Measurements from ENCODE around the gene PCDHGC5.

The PCDHGC5 gene

DNA sequence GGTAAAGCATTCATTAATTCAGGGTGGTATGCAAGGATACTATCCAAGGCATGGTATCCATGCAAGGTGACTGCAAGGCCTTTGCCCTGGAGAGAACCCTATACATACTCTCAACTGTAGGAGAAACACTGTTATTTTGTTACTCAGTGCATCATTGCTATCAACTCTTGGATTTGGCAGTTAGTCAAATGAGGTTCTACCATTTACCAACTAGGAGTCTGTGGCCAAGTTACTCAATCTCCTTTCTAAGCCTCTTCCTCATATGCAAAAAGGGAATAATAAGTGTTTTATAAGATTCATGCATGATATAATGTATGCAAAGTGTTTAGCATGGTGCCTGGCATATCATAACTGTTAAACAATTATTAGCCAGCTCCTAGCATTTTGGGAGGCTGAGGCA lies 9.1 kb upstream of the PCDHGC5 start:
- Histone ChIP-seq H3K4ac (ENCODE audit: low read depth, low read length) (no peak overlapping the region), H3K56ac (ENCODE audit: low read length) (no peak overlapping the region), H4K8ac (ENCODE audit: low read depth, low read length) (no peak overlapping the region), H2BK120ac (ENCODE audit: low read depth, low read length) (no peak overlapping the region), H3K23ac (ENCODE audit: low read length) (no peak overlapping the region), H3K79me2 (ENCODE audit: control insufficient read depth, insufficient read depth, low read length) (no peaks in the 10 kb centered on the region), H3K18ac (ENCODE audit: low read length) (no peak overlapping the region), H2BK5ac (ENCODE audit: low read length) (no peak overlapping the region), H4K5ac (ENCODE audit: low read length) (no peak overlapping the region), H2AK5ac (ENCODE audit: low read length) (no peak overlapping the region), H2BK15ac (replicated peaks; ENCODE audit: low read depth) (no peak overlapping the region), H3K4me3 (ENCODE audit: low read length) (no peak overlapping the region), H3K9ac (ENCODE audit: low read length) (no peak overlapping the region), H3K4me2 (ENCODE audit: low read length) (no peak overlapping the region), H3K4me1 (ENCODE audit: control insufficient read depth, low read depth, low read length) (peaks cover 8% of the 10 kb centered on the region), H3K79me1 (ENCODE audit: low read length) (no peaks in the 10 kb centered on the region), H3K27ac (ENCODE audit: low read depth, low read length) (no peak overlapping the region), H3K36me3 (ENCODE audit: control insufficient read depth, insufficient read depth, low read length) (no peaks in the 10 kb centered on the region), H3K27me3 (ENCODE audit: insufficient read depth, low read length, poor library complexity) (no peaks in the 10 kb centered on the region)
- DNase-seq = no peak

DNA sequence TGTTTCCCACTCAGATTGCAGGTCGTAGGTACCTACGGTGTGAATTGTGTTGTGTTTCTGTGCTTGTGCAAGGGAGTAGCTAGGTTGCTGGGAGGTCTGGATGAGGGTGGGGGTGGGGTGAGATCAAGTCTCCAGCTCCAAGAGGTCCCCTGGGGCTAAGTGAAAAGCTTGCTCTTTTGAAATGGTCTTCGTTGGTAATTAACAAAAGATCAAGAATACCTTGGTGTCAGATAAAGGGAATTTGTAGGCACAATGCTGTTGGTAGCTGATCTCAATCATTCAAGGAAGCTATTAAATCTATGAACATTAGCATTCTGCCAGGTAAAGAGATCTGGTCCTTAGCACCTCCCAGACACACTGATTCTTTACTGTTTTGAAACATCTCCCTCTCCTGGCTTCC lies 5.0 kb upstream of the PCDHGC5 start:
- Histone ChIP-seq H2BK5ac (ENCODE audit: low read length) (peak overlapping the region; percentile 23), H3K79me2 (ENCODE audit: control insufficient read depth, insufficient read depth, low read length) (no peaks in the 10 kb centered on the region), H3K4me1 (ENCODE audit: control insufficient read depth, low read depth, low read length) (peaks cover 15% of the 10 kb centered on the region), H2AK5ac (ENCODE audit: low read length) (no peak overlapping the region), H4K5ac (ENCODE audit: low read length) (no peak overlapping the region), H3K9ac (ENCODE audit: low read length) (peak overlapping the region; percentile 8), H3K4me2 (ENCODE audit: low read length) (peak overlapping the region; percentile 21), H4K8ac (ENCODE audit: low read depth, low read length) (no peak overlapping the region), H2BK15ac (replicated peaks; ENCODE audit: low read depth) (no peak overlapping the region), H3K4me3 (ENCODE audit: low read length) (no peak overlapping the region), H3K23ac (ENCODE audit: low read length) (no peak overlapping the region), H2BK120ac (ENCODE audit: low read depth, low read length) (no peak overlapping the region), H3K36me3 (ENCODE audit: control insufficient read depth, insufficient read depth, low read length) (no peaks in the 10 kb centered on the region), H3K4ac (ENCODE audit: low read depth, low read length) (no peak overlapping the region), H3K18ac (ENCODE audit: low read length) (no peak overlapping the region), H3K27me3 (ENCODE audit: insufficient read depth, low read length, poor library complexity) (no peaks in the 10 kb centered on the region), H3K27ac (ENCODE audit: low read depth, low read length) (peak overlapping the region; percentile 8), H3K56ac (ENCODE audit: low read length) (no peak overlapping the region), H3K79me1 (ENCODE audit: low read length) (peaks cover 1% of the 10 kb centered on the region)
- no CpG with 5 or more reads among the region's 3 CpGs for WGBS (ENCODE audit: extremely low coverage, insufficient coverage, low lambda C conversion rate)
- peak; percentile 78 for DNase-seq

DNA sequence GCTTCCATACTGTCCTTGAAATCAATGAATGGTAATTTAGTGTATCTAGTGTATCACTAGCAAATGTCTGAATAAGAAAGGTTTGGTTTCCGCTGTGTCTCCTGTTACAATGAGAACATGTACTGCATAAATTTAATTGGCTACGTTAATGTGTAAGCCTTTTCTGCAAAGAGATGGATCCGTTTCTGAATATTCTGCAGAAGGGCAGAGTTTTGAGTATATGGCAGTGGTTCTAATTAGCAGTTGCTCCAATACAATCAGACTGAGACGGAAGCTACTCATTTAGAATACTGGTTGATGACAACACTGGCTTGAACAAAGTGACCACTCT lies 4.6 kb upstream of the PCDHGC5 start:
- Histone ChIP-seq H3K18ac (ENCODE audit: low read length) (no peak overlapping the region), H2BK15ac (replicated peaks; ENCODE audit: low read depth) (no peak overlapping the region), H2AK5ac (ENCODE audit: low read length) (no peak overlapping the region), H3K27ac (ENCODE audit: low read depth, low read length) (peak overlapping the region; percentile 8), H3K79me2 (ENCODE audit: control insufficient read depth, insufficient read depth, low read length) (no peaks in the 10 kb centered on the region), H3K4me3 (ENCODE audit: low read length) (no peak overlapping the region), H2BK120ac (ENCODE audit: low read depth, low read length) (no peak overlapping the region), H4K8ac (ENCODE audit: low read depth, low read length) (no peak overlapping the region), H3K23ac (ENCODE audit: low read length) (no peak overlapping the region), H4K5ac (ENCODE audit: low read length) (no peak overlapping the region), H3K56ac (ENCODE audit: low read length) (peak overlapping the region; percentile 84), H2BK5ac (ENCODE audit: low read length) (no peak overlapping the region), H3K27me3 (ENCODE audit: insufficient read depth, low read length, poor library complexity) (no peaks in the 10 kb centered on the region), H3K4me1 (ENCODE audit: control insufficient read depth, low read depth, low read length) (peaks cover 15% of the 10 kb centered on the region), H3K4me2 (ENCODE audit: low read length) (peak overlapping the region; percentile 21), H3K36me3 (ENCODE audit: control insufficient read depth, insufficient read depth, low read length) (no peaks in the 10 kb centered on the region), H3K4ac (ENCODE audit: low read depth, low read length) (no peak overlapping the region), H3K9ac (ENCODE audit: low read length) (no peak overlapping the region), H3K79me1 (ENCODE audit: low read length) (peaks cover 1% of the 10 kb centered on the region)
- no peak for DNase-seq
- no CpG with 5 or more reads among the region's 4 CpGs for WGBS (ENCODE audit: extremely low coverage, insufficient coverage, low lambda C conversion rate)

DNA sequence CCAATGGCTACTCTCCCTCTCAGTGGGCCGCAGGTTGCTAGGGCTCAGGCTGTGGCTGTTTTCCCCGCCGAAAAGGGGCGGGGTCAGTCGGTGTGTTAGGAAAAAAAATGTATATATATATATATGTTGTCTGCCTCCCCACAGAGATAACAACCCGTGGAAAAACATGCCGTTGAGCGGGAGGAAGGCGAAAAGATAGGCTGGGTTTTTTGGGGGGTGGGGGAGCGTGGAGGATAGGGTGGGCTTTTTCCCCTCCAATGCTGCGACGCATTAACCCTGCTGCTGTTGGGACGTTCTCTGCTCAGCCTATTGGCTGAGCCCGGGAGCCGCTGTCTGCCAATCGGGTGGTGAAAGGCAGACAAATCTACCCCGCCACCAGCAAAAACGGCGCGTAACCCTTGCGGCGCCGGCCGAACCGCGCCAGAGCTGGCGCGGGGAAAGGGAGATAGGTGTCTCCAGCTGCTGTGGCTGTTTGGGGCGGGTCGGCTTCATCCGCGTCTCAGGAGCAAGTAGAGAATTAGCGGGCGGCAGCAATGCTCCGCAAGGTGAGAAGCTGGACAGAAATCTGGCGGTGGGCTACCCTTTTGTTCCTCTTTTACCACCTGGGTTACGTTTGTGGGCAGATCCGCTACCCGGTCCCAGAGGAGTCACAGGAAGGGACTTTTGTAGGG lies 4.1 kb upstream of the PCDHGC5 start, which contains the start of gene PCDHGC4:
Gene PCDHGC4, plus strand, starts transcription at position 390 of the 671 bp plus-strand sequence. Its CDS starts 144 bp downstream, at position 534.
- Histone ChIP-seq H2BK120ac (ENCODE audit: low read depth, low read length) (no peak within 1 kb of the TSS), H3K9ac (ENCODE audit: low read length) (peak within 1 kb of the TSS; percentile 73), H3K36me3 (ENCODE audit: control insufficient read depth, insufficient read depth, low read length) (no peaks in the 10 kb centered on the region), H2AK5ac (ENCODE audit: low read length) (no peak within 1 kb of the TSS), H3K27ac (ENCODE audit: low read depth, low read length) (peak within 1 kb of the TSS; percentile 8), H3K4ac (ENCODE audit: low read depth, low read length) (no peak within 1 kb of the TSS), H3K56ac (ENCODE audit: low read length) (peak within 1 kb of the TSS; percentile 84), H3K18ac (ENCODE audit: low read length) (no peak within 1 kb of the TSS), H3K27me3 (ENCODE audit: insufficient read depth, low read length, poor library complexity) (no peaks in the 10 kb centered on the region), H3K4me3 (ENCODE audit: low read length) (peak within 1 kb of the TSS; percentile 36), H3K4me2 (ENCODE audit: low read length) (peak within 1 kb of the TSS; percentile 96), H2BK5ac (ENCODE audit: low read length) (no peak within 1 kb of the TSS), H4K8ac (ENCODE audit: low read depth, low read length) (no peak within 1 kb of the TSS), H4K5ac (ENCODE audit: low read length) (no peak within 1 kb of the TSS), H2BK15ac (replicated peaks; ENCODE audit: low read depth) (no peak within 1 kb of the TSS), H3K79me2 (ENCODE audit: control insufficient read depth, insufficient read depth, low read length) (no peaks in the 10 kb centered on the region), H3K79me1 (ENCODE audit: low read length) (peaks cover 1% of the 10 kb centered on the region), H3K4me1 (ENCODE audit: control insufficient read depth, low read depth, low read length) (peaks cover 15% of the 10 kb centered on the region), H3K23ac (ENCODE audit: low read length) (no peak within 1 kb of the TSS)
- peak; percentile 91 for DNase-seq
- no CpG with 5 or more reads among the region's 39 CpGs for WGBS (ENCODE audit: extremely low coverage, insufficient coverage, low lambda C conversion rate)

DNA sequence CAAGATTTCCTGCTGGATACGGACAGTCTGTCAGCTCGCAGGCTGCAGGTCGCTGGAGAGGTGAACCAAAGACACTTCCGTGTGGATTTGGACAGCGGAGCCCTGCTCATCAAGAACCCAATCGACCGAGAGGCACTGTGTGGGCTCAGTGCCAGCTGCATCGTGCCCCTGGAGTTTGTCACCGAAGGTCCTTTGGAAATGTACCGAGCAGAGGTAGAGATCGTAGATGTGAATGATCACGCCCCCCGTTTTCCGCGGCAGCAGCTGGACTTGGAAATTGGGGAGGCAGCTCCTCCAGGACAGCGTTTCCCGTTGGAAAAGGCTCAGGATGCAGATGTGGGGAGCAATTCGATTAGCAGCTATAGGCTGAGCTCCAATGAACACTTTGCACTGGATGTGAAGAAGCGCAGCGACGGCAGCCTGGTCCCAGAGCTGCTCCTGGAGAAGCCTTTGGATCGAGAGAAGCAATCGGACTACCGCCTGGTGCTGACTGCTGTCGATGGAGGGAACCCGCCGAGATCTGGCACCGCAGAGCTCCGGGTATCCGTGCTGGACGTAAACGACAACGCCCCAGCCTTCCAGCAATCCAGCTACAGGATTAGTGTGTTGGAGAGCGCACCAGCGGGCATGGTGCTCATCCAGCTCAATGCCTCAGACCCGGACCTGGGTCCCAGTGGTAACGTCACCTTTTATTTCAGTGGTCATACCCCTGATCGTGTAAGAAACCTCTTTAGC lies 3.4 kb upstream of the PCDHGC5 start:
- Histone ChIP-seq H2BK120ac (ENCODE audit: low read depth, low read length) (no peak overlapping the region), H3K36me3 (ENCODE audit: control insufficient read depth, insufficient read depth, low read length) (no peaks in the 10 kb centered on the region), H3K27ac (ENCODE audit: low read depth, low read length) (no peak overlapping the region), H2BK5ac (ENCODE audit: low read length) (no peak overlapping the region), H3K27me3 (ENCODE audit: insufficient read depth, low read length, poor library complexity) (no peaks in the 10 kb centered on the region), H3K4me2 (ENCODE audit: low read length) (peak overlapping the region; percentile 96), H3K79me2 (ENCODE audit: control insufficient read depth, insufficient read depth, low read length) (no peaks in the 10 kb centered on the region), H3K79me1 (ENCODE audit: low read length) (peaks cover 1% of the 10 kb centered on the region), H3K18ac (ENCODE audit: low read length) (no peak overlapping the region), H3K23ac (ENCODE audit: low read length) (no peak overlapping the region), H3K4me1 (ENCODE audit: control insufficient read depth, low read depth, low read length) (peaks cover 15% of the 10 kb centered on the region), H4K5ac (ENCODE audit: low read length) (no peak overlapping the region), H2AK5ac (ENCODE audit: low read length) (no peak overlapping the region), H3K4ac (ENCODE audit: low read depth, low read length) (no peak overlapping the region), H3K9ac (ENCODE audit: low read length) (peak overlapping the region; percentile 73), H3K4me3 (ENCODE audit: low read length) (peak overlapping the region; percentile 36), H2BK15ac (replicated peaks; ENCODE audit: low read depth) (no peak overlapping the region), H3K56ac (ENCODE audit: low read length) (peak overlapping the region; percentile 84), H4K8ac (ENCODE audit: low read depth, low read length) (no peak overlapping the region)
- no CpG with 5 or more reads among the region's 38 CpGs for WGBS (ENCODE audit: extremely low coverage, insufficient coverage, low lambda C conversion rate)
- no peak for DNase-seq
